Renal cortical epithelial cell (primary cell): ENCODE results near the gene PIGX. TPM values are rescaled to one million over a fixed set of nuclear protein-coding genes. Genes with fewer than 3 reads are reported as not detected.
"Not testable (repeated sequence)": the region's sequence is repeated elsewhere in the genome, so short reads cannot be mapped to it uniquely, and the experiment has no call there.

Experiments used
- DNase-seq: peaks from one replicate; pipeline ENCODE4 v3.0.0-alpha.2; 2011; ENCODE audit warnings: low read depth
- total RNA-seq: library from RNA; depleted of rRNA; stranded (reverse); fragments of >200 nt; gene quantifications from 2 replicates; pipeline ENCODE4 v1.2.3, GENCODE V29; 2014

The PIGX gene
- total RNA-seq, 1 donor from 2014 or later = 33.0 TPM

DNA sequence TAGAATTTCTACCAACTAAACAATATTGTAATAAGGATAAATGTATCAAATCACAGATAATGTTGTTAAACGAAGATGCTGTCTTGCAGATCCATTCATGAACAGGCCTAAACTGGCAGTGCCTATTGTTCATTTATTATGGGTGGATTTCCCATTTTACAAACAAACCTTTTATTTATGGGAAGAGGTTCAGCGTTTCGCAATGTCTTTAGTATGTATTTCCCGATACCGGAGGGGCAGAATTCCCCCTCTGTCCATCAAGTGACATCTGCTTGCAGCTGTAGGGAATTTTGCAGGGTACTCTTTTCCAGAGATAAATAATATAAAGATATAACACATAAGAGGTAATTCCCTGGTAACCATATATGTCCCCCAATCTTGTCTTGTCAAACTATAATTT lies 5.8 kb upstream of the PIGX start:
- no peak for DNase-seq

DNA sequence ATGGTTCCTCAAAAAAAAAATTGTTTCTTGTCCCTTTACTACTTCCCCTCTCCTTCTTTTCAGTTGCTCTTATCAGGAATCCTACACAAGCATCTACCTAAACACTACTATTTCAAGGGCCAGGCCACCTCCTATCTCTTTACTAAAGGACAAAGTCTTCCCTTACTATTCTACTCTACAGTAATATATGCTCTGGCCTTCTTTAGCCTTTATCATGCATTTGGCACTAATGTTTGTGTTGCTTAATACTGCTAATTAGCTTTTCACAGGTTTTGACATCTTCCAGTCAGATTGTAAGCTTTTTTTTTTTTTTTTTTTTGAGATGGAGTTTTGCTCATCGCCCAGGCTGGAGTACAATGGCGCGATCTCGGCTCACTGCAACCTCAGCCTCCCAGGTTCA lies 5.4 kb upstream of the PIGX start:
- DNase-seq = no peak

DNA sequence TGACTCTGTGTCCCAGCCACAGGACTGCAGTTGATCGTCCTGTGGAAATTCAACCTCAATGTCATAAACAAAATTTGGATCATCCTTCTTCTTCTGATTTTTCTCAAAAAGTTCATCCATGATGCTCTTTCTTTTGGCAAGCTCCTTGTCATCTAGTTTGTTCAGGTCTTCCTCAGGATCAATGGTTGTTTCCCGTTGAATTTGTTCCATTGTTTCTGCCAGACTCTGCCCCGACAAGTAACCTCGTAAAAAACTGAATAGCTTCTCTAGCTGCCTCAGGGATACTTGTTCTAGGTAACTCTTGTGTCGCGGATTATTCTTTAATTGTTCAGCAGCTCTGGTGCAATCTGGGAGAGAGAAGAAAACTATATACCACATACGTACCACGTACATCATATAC lies 4.6 kb upstream of the PIGX start:
- no peak for DNase-seq

DNA sequence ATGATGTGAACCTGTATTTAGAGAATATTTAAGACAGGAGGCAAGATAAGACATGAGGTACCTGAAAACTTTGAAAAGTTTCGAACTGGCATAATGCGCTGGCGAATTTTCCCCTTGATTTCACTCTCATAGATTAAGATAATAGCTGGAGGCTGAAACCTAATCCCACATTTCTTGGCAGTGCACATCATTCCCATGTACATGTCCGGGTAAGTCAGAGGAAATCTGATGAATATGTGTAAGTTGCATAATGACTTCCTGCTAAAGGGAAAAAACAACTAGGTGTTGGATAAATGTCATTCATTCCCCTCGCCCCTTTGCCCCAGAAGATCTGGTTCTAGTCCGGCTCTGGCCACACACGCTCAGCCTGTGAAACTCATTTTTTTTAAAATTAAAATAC lies 3.7 kb upstream of the PIGX start:
- no peak for DNase-seq

DNA sequence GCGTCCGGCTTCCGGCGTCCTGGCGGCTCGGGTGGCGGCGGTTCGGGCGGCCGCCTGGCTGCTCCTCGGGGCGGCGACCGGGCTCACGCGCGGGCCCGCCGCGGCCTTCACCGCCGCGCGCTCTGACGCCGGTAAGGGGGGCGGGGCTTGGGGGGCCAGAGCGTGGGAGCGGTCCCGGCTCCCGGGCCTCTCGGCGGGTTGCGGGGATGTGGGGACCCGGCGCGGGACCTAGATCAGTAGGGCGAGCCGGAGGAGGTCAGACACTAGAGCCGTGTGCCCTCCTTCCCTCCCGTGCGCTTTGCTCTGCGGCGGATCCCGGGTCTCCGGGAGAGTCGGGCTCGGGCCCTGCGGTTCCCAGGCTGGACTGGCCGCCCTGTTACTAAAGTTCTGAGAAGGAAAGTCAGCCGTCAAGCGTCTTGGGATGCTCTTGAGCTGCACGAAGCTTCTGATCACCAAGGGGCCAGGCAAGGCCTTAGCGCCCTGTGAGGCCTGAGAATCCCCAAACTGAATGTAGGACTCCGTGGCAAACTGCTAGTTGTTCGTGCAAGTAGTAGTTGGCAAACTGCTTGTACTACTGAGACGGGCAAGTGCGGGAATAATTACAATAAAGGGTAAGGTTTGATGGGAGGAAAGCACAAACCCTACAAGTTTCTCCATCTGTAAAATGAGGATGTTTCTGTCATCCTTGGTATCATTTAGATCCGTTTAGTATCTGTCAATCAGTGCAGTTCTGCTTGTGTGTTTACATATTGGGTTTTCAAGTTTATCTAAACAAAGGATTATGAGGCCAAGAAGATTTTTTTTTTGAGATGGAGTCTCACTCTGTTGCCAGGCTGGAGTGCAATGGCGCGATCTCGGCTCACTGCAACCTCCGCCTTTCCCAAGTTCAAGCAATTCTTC lies 587 bp downstream of the PIGX start:
- DNase-seq = peak; percentile 34

DNA sequence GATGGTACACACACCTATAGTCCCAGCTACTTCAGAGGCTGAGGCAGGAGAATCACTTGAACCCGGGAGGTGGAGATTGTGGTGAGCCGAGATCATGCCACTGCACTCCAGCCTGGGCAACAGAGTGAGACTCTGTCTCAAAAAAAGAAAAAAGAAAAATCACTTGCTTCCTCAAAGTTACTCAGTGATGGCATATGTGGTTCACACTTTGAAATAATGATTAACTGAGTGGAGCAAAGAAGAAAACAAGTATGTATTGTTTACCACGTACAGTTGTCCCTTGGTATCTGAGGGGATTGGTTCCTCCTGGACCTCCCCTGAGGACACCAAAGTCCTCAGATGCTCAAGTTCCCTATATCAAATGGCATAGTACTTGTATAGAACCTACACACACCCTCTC lies 5.0 kb downstream of the PIGX start:
- peak; percentile 66 for DNase-seq

DNA sequence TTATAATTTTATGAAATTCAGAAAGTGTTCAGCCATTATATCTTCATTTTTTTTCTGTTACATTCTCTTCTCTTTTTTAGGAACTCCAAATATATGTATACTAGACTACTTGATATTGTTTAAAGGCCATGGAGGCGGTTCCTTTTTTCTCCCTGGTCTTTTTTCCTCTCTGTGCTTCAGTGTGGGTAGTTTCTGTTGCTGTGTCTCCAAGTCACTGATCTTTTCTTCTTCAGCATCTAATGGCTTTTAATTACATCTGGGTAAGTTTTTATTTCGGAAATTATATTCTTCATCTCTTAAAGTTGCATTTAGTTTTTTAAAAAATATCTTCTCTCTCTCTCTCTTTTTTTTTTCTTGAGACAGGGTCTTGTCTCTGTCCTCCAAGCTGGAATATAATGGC lies 8.9 kb downstream of the PIGX start:
- DNase-seq = no peak

DNA sequence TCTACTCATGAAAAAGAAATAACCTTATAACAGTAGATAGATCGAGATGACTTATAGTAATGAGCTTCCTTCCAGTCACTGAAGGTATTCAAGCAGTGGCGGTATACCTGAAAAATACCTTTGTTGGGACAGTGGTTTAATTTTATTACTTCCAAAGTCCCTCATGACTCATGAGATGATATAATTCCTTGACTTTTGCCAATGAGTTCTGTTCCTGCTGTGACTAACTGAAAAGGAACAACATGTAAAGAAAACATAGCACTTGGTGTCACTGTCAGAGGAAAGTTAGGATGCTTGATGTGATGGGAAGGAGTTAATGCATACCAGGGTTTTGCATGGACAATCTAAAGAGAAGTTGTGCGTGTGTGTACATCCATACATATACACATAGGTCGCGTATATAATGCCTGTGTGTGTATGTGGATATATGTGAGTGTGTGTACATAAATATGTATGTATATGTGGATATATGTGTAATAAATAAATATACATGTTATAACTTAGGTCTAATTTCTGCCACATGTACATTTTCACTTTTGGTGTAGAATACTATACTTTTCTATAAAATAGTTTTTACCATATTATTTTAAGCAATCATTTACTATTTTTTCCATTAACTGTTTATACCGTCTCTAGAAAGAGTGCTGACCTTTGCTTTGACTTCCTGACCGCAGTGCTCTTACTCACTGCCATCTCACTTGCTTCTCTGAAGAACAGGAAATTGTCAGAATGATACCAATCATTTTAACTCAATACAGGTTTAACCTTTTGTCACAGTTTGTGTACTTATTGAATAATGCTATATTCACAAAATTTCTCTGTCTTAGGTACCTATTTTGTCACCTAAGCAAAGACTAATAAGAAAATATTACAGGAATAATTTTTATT lies 14.9 kb downstream of the PIGX start:
- DNase-seq = peak; percentile 74

DNA sequence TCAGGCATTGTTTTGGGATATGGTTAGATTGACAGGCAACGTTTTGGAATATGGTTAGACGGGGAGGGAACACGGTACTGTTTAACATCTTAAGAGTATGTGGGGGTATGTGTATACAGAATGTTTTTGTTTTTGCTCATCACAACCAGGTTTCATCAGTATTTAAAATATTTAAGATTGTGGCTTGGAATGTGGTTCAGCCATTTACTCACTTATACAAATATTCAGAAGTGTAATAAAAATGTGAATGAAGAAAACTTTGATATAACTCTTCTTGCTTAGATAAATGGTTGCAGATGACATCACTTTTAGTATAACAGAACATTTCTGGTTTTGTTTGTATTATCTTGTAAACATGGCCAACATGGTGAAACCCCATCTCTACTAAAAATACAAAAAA lies 23.6 kb downstream of the PIGX start:
- no peak for DNase-seq

DNA sequence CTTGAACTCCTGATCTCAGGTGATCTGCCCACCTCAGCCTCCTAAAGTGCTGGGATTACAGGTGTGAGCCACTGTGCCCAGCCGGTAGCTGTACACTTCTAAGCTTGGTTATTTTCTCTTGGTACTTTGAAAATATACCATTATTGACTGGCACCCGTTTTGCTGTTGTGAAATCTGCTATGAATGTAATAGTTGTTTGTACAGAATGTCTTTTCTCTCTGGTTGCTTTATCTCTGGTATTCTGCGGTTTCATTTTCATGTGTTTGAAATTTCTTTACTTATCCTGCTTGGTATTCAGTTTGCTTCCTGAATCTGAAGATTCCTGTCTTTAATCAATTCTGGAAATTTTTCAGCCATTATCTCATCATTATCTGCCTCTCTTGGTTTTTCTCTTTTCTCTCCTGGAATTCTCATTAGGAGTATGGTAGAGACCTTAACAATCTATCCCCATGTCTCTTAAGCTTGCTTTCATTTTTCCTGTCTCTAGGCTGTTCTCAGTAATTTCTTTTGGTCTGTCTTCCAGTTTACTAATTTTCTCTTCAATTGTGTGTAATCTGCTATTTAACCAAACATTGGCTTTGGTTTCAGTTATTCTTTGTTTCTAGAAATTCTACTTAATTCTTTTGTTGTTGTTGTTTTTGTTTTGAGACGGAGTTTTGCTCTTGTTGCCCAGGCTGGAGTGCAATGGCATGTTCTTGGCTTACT lies 24.6 kb downstream of the PIGX start:
- DNase-seq = no peak

DNA sequence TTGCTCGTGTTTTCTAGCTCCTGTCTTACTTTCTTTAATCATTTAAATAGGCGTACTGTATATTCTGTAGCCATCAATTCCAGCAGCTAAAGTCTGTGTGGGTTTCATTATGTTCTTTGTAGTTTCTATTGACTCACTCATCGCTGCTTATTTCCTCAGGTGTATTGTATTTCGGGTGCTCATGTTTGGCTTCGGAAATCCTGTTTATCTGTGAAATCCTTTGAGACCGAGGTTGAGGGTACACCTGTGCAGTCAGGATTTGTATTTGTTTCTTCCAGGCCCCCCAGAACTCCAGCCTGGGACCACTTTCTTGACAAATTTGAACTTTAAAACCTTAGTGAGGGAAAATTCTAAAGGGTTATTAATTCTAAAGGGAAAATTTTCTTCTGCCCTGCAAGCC lies 25.5 kb downstream of the PIGX start:
- no peak for DNase-seq

DNA sequence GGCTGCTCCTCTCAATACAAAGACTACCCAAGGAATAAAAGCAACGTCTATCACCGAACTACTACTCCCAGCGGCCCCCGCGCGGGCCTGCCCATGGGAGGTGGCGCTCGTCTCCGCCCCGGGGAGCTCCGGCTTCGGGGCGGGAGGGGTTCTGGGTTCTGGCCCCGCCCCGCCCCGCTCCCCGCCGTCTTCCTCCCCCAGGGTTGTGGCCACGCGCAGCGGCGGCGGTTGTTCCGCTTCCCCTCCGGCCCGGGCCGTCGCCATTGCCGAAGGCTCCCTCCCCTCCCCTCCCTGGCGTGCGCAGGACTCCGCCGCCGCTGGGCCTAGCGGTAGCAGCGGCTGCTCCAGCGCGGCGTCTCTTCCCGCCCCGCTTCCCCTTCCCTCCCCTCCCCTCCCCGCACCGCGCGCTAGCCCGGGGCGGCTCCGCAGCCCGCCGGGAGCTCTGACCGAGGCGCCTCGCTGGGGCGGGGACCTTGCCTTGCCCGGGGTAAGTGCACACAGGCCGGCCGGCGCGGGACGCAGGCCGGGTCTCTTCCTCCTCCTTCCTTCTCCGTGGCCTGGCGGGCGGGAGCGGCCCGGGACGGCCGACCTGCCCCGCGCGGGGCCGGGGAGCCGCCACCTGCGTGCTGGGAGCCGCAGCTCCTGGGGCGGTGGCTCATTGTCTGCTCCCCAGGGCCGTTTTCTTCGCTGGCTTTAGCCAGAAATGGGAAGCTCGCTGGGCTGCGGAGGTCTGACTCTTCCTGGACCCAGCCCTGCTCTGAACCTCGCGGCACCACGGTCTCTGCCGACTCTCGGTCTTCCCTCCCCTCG lies 27.7 kb downstream of the PIGX start, which contains the start of gene PAK2:
PAK2 (plus strand) TSS at position 187 of the 810 bp plus-strand sequence. CDS start 42,790 bp downstream, outside the sequence.
- peak; percentile 44 for DNase-seq

DNA sequence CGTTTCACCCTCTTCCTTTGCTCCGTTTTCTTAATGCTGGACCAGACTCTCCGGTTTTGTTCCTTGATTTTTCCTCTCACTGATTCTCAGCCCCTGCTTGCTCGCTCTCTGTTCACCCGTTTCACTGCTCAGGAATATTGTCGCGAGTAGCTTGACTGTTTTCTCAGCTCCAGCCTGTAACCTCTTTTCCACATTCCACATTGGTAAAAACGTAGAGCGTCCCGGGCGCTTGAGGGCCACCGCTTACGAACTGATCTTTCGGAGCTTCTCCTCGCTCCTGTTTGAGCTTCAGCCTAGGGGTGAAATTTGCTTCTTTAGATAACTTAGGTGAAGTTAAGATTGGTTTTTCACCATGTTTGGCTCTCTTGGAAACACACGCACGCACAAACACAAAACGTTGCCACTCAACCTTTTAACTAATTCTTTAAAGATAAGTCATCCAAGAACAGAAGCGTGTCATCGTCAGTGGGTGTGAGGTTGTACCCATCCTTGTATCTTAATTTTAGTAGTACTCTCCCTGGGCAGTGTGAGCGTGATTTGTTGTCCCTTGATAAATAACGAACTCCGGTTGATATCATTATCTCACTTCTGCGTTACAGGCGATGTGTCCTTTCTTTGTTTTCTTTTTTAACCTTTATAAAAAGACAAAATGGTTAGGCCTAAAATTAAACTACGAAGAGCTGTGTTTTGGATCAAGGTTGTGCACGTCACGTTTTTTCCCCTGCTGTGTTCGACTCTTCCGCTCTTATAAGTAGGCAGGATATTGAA lies 28.5 kb downstream of the PIGX start:
- DNase-seq = peak; percentile 66

DNA sequence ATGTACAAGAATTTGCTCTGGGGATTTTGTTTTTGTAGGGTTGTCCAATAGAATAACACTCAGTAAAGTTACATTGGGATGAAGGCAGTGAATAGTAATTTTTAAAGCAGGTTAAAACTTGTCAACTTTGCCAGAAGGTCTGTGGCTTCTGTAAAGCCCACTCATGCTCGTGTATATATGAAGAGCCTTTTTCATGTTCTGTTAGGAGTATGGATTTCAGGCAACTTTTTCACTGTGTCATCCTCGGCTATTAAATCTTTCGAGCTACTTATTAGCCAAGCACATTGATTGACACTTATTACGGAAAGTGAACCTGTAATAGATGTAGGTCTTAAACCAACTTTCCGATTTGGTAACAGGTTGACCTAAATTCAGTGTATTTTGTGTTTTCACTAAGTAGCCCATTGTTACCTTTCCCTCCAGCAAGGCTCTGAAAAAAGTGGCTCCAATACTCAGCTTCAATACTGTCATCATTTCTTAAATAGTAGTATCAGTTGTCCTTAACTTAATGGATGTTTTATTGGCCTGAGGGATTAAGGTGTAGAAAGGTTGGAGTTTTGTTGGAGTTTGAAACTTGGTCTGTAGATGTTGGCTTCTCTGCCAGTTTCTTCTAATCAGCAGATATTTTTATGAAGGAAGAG lies 29.2 kb downstream of the PIGX start:
- DNase-seq = peak; percentile 51

DNA sequence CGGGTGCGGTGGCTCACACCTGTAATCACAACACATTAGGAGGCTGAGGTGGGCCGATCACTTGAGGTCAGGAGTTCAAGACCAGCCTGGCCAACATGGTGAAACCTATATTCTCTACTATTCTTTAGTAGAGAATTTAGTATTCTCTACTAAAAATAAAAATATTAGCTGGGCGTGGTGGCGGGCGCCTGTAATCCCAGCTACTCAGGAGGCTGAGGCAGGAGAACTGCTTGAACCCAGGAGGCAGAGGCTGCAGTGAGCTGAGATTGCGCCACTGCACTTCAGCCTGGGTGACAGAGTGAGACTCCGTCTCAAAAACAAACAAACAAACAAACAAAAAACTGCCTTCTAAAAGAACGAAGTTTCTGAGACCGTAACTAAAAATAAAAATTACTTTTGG lies 31.4 kb downstream of the PIGX start:
- not testable (repeated sequence) for DNase-seq

DNA sequence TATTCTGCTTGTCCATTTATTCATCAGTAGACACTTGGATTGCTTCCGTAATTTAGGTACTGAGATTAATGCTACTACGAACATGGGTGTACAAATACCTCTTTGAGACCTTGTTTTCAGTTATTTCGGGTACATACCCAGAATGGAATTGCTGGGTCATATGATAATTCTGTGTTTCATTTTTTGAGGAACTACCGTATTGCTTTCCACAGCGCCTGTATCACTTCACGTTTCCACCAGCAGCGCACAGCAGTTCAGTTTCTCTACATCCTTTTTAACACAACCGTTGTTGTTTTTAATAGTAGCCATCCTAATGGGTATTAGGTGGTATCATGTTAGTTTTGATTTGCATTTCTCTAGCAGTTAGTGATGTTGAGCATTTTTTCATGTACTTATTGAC lies 36.9 kb downstream of the PIGX start:
- DNase-seq = no peak

DNA sequence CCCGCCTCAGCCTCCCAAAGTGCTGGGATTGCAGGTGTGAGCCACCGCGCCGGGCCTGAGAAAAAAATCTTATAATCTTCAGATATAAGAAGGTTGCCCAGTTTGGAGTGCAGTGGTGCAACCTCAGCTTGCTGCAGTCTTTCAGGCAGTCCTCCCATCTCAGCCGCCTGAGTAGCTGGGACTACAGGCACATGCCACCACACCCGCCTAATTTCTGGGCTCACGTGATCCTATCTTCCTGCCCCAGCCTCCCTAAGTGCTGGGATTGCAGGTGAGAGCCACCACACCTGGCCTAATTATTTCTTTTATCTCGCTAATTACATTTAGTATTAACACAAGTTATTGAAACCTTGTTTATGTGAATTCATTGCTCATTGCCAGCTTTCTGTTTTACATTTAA lies 41.0 kb downstream of the PIGX start:
- DNase-seq = no peak

DNA sequence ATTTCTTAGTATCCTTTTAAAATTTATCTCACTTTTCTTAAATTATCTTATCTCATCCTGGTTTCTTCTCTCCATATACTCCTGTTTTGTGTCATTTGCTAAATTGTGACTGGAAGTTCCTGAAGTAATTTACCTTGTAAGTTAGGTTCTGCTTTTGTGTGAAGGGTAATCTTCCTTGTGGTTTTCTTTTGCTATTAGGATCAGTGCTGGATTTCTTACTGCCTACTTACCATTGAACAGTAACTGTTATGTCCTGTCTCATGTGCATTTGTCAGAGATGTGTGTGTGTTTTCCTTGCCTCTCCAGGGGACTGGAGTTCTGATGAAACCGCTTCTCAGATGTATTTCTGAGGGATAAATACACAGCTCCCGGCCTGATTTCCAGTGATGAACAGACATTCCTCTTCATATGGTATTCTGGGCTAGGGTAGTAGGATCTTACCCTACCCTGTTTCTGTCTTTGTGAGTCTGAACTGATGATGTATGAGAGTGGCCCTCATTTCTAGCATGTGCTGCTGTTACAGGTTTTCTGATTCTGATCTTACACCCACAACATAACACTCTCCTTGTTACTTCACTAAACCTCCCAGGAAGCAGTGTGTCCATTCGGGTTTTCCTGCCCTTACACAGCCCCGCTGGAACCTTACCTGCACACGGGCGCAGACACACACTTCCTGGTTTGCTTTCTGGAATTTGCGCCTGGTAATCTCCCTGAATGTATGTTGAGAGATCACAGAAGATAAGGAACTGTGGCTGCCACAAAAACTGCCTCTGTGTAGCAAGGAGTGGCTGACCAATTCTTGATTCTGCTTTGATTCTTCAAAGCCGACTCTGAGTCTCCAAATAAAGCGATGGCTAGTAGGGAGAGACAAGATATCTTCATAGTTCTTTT lies 42.2 kb downstream of the PIGX start:
- no peak for DNase-seq

DNA sequence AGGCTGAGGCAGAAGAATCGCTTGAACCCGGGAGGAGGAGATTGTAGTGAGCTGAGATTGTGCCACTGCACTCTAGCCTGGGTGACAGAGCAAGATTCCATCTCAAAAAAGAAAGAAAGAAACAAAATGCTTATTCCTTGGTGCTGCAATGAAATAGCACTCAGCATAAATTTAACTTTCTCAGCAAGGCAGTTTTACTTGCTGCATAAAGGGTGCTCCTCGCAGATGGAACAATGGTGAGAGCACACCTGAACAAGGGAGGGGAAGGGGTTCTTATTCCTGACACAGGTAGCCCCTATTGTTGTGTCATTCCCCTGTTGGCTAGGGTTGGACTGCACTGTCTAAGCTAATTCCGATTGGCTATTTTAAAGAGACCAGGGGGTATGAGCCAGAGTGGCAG lies 44.6 kb downstream of the PIGX start:
- DNase-seq = no peak
